ENCODE measurements around the gene INTS7.

DNA sequence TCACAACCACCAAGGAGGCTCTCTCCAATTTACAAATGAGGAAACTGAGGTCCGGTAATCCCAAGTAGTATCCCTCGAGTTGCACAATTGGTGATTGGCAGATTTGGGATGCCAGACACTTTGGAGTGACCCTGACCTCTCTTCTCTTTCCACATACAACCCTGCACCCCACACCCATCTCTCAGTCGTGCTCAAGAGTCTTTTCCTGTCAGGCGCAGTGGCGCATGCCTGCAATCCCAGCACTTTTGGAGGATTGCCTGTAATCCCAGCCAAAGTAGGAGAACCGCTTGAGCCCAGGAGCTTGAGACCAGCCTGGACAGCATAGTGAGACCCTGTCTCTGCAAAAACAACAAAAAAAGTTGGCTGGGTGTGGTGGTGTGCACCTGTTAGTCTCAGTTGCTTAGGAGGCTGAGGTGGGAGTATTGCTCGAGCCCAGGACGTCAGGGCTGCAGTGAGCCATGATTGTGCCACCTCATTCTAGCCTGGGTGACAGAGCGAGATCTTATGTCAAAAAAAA, 113.7 kb downstream of the INTS7 start:
- TF ChIP-seq, protein P1, sequence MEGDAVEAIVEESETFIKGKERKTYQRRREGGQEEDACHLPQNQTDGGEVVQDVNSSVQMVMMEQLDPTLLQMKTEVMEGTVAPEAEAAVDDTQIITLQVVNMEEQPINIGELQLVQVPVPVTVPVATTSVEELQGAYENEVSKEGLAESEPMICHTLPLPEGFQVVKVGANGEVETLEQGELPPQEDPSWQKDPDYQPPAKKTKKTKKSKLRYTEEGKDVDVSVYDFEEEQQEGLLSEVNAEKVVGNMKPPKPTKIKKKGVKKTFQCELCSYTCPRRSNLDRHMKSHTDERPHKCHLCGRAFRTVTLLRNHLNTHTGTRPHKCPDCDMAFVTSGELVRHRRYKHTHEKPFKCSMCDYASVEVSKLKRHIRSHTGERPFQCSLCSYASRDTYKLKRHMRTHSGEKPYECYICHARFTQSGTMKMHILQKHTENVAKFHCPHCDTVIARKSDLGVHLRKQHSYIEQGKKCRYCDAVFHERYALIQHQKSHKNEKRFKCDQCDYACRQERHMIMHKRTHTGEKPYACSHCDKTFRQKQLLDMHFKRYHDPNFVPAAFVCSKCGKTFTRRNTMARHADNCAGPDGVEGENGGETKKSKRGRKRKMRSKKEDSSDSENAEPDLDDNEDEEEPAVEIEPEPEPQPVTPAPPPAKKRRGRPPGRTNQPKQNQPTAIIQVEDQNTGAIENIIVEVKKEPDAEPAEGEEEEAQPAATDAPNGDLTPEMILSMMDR (conservative IDR thresholded peaks at IDR 0.05 in 1 of 2, IDR thresholded peaks at IDR 0.05 in 1 of 2; ENCODE audit: extremely low read depth in 1 of 2, insufficient read depth in 1 of 2, low read depth in 1 of 2, low read length in 2 of 2): no peak
- TF ChIP-seq EZH2 (IDR thresholded peaks at IDR 0.05; ENCODE audit: borderline replicate concordance, low read length): no peak
